Measurements from ENCODE around the gene ERC2.

Gene ERC2

GRCh38 chr3:56397798-56398197, 70.5 kb downstream of the ERC2 start:
- ATAC-seq: no peak
- no peak for TF ChIP-seq RARB (CRISPR knock-in tag; IDR thresholded peaks at IDR 0.05)
- TF ChIP-seq ESRRG (CRISPR knock-in tag; IDR thresholded peaks at IDR 0.05): no peak
- TF ChIP-seq PPARA (CRISPR knock-in tag; IDR thresholded peaks at IDR 0.05; ENCODE audit: borderline replicate concordance): no peak
- TF ChIP-seq ZNF8 (CRISPR knock-in tag; IDR thresholded peaks at IDR 0.05): no peak
- TF ChIP-seq BACH2 (CRISPR knock-in tag; IDR thresholded peaks at IDR 0.05; ENCODE audit: borderline replicate concordance): no peak
- TF ChIP-seq SNAI2 (CRISPR knock-in tag; IDR thresholded peaks at IDR 0.05): no peak
- no peak for TF ChIP-seq ARNTL (CRISPR knock-in tag; IDR thresholded peaks at IDR 0.05; ENCODE audit: borderline replicate concordance, low read depth)
- TF ChIP-seq POU6F1 (CRISPR knock-in tag; IDR thresholded peaks at IDR 0.05; ENCODE audit: borderline replicate concordance, low read depth): no peak
- TF ChIP-seq TCF4 (CRISPR knock-in tag; IDR thresholded peaks at IDR 0.05; ENCODE audit: borderline replicate concordance): no peak

GRCh38 chr3:56389183-56389830, 79.0 kb downstream of the ERC2 start:
- no peak for TF ChIP-seq GLIS3 (CRISPR knock-in tag; IDR thresholded peaks at IDR 0.05)
- TF ChIP-seq POU6F1 (CRISPR knock-in tag; IDR thresholded peaks at IDR 0.05; ENCODE audit: borderline replicate concordance, low read depth): no peak
- no peak for TF ChIP-seq CSDC2 (CRISPR knock-in tag; IDR thresholded peaks at IDR 0.05)
- no peak for TF ChIP-seq ZFP30 (CRISPR knock-in tag; IDR thresholded peaks at IDR 0.05)
- TF ChIP-seq ZFP3 (CRISPR knock-in tag; IDR thresholded peaks at IDR 0.05): no peak
- no peak for TF ChIP-seq CSRNP3 (CRISPR knock-in tag; IDR thresholded peaks at IDR 0.05)
- no peak for TF ChIP-seq ZNF70 (CRISPR knock-in tag; IDR thresholded peaks at IDR 0.05)
- no peak for TF ChIP-seq ARNTL (CRISPR knock-in tag; IDR thresholded peaks at IDR 0.05; ENCODE audit: borderline replicate concordance, low read depth)
- TF ChIP-seq RARB (CRISPR knock-in tag; IDR thresholded peaks at IDR 0.05): no peak
- TF ChIP-seq TSHZ2 (CRISPR knock-in tag; IDR thresholded peaks at IDR 0.05): no peak
- no peak for TF ChIP-seq ZC3H10 (CRISPR knock-in tag; IDR thresholded peaks at IDR 0.05)
- no peak for TF ChIP-seq PPARA (CRISPR knock-in tag; IDR thresholded peaks at IDR 0.05; ENCODE audit: borderline replicate concordance)
- no peak for ATAC-seq

- no peak for TF ChIP-seq ZNF8 (CRISPR knock-in tag; IDR thresholded peaks at IDR 0.05)
- no peak for TF ChIP-seq GLIS3 (CRISPR knock-in tag; IDR thresholded peaks at IDR 0.05)
- TF ChIP-seq ZNF565 (CRISPR knock-in tag; conservative IDR thresholded peaks at IDR 0.05; ENCODE audit: low read depth): no peak
- TF ChIP-seq PATZ1 (CRISPR knock-in tag; IDR thresholded peaks at IDR 0.05; ENCODE audit: borderline replicate concordance): no peak
- no peak for TF ChIP-seq POU6F1 (CRISPR knock-in tag; IDR thresholded peaks at IDR 0.05; ENCODE audit: borderline replicate concordance, low read depth)
- TF ChIP-seq CREB5 (CRISPR knock-in tag; IDR thresholded peaks at IDR 0.05; ENCODE audit: low read depth): no peak
- no peak for ATAC-seq
These were observed 85.2 kb downstream of the ERC2 start for GRCh38 chr3:56383092-56383491.

All from SK-N-SH treated with all-trans-retinoic acid at 6 μM for 48 hours (cell line).